B cell (primary cell): ENCODE measurements around the gene CENPQ. TPM values are rescaled to one million over a fixed set of nuclear protein-coding genes. Genes with fewer than 3 reads are reported as not detected.

Experiments used
- ATAC-seq: fragments of 200-7000 bp; cut with Tn5 transposase; one replicate; pipeline ENCODE4 v1.10.0; 2021; ENCODE audit warnings: low read depth, mild to moderate bottlenecking, moderate number of reproducible peaks, moderate library complexity
- CTCF ChIA-PET: fragments of 350-600 bp; sonication (Branson Sonifier 250); formaldehyde crosslinking; loops from one replicate; lab custom pipeline; 2021; ENCODE audit warnings: antibody characterized with exemption, inconsistent platforms; lab: Charles Lee
- POLR2A ChIA-PET: fragments of 350-600 bp; sonication (Branson Sonifier 250); formaldehyde crosslinking; loops from one replicate; lab custom pipeline; 2021; ENCODE audit warnings: antibody characterized with exemption; lab: Charles Lee
- DNase-seq: peaks from one replicate; pipeline ENCODE4 v3.0.0; 2013
- H2AFZ ChIP-seq: 2 replicates; pipeline ENCODE4 v1.6.1; 2012; ENCODE audit warnings: mild to moderate bottlenecking, low read depth, low read length; ENCODE audit not compliant: insufficient read depth, poor library complexity, severe bottlenecking
- H3K27ac ChIP-seq, 2 donors: 1 replicate in 1 of 2; 2 replicates in 1 of 2; pipeline ENCODE4 v1.5.1; 2012 to 2013; ENCODE audit warnings: low read length in 2 of 2, mild to moderate bottlenecking in 2 of 2, moderate library complexity in 1 of 2
- H3K27me3 ChIP-seq, 4 experiments: fragments of 200-600 bp in 1 of 4; sonication (generic) in 1 of 4; replicated peaks in 1 of 4; 1 replicate in 2 of 4; 2 replicates in 2 of 4; pipeline versions ENCODE4 v1.6.1 to v1.7.0; 2013 to 2016; ENCODE audit warnings: low read length in 3 of 4, mild to moderate bottlenecking in 2 of 4, mixed read lengths in 1 of 4, moderate library complexity in 1 of 4; ENCODE audit not compliant: insufficient read depth in 4 of 4, control insufficient read depth in 3 of 4; ENCODE audit errors: control extremely low read depth in 1 of 4
- H3K36me3 ChIP-seq, 2 experiments: replicated peaks in 1 of 2; 1 replicate in 1 of 2; 2 replicates in 1 of 2; pipeline versions ENCODE4 v1.6.1 to v1.7.1; 2013; ENCODE audit warnings: low read length in 1 of 2; ENCODE audit not compliant: insufficient read depth in 2 of 2, control insufficient read depth in 1 of 2; ENCODE audit errors: control extremely low read depth in 1 of 2, extremely low read depth in 1 of 2
- H3K4me1 ChIP-seq, 2 donors: fragments of 200-600 bp in 1 of 2; sonication (generic) in 1 of 2; 1 replicate in 1 of 2; 2 replicates in 1 of 2; pipeline versions ENCODE4 v1.5.1 to v1.6.1; 2013 to 2017; ENCODE audit warnings: low read length in 2 of 2; ENCODE audit not compliant: control insufficient read depth in 2 of 2, insufficient read depth in 2 of 2
- H3K4me2 ChIP-seq: replicated peaks from 2 replicates; pipeline ENCODE3; 2012; ENCODE audit warnings: mild to moderate bottlenecking, low read depth, low read length; ENCODE audit not compliant: poor library complexity, severe bottlenecking
- H3K4me3 ChIP-seq, 5 experiments: fragments of 200-600 bp in 1 of 5; sonication (generic) in 1 of 5; 1 replicate in 3 of 5; 2 replicates in 2 of 5; pipeline versions ENCODE4 v1.5.1 to v1.7.0; 2011 to 2016; ENCODE audit warnings: low read length in 4 of 5, mild to moderate bottlenecking in 4 of 5, low read depth in 2 of 5, control low read depth in 1 of 5, moderate library complexity in 1 of 5; ENCODE audit not compliant: insufficient read depth in 1 of 5; ENCODE audit errors: control extremely low read depth in 1 of 5, extremely low read depth in 1 of 5
- H3K79me2 ChIP-seq: fragments of 200-600 bp; sonication (generic); one replicate; pipeline ENCODE4 v1.6.0; 2016; ENCODE audit warnings: low read length; ENCODE audit not compliant: control insufficient read depth, insufficient read depth
- H3K9ac ChIP-seq: fragments of 200-600 bp; sonication (generic); 2 replicates; pipeline ENCODE4 v1.6.1; 2017; ENCODE audit warnings: mild to moderate bottlenecking, low read length, moderate library complexity
- H3K9me3 ChIP-seq, 3 donors: one replicate each; pipeline versions ENCODE4 v1.6.1 to v1.7.1; 2013; ENCODE audit warnings: low read length in 2 of 3; ENCODE audit not compliant: control insufficient read depth in 2 of 3, insufficient read depth in 1 of 3; ENCODE audit errors: control extremely low read depth in 1 of 3
- H4K20me1 ChIP-seq: 2 replicates; pipeline ENCODE4 v1.6.0; 2012; ENCODE audit warnings: mild to moderate bottlenecking, low read length; ENCODE audit not compliant: insufficient read depth, control insufficient read depth, poor library complexity, severe bottlenecking
- H3K27ac Mint-ChIP-seq: one replicate; pipeline ENCODE4 v1.8.0; 2021; ENCODE audit warnings: mixed read lengths
- H3K27me3 Mint-ChIP-seq: one replicate; pipeline ENCODE4 v1.8.0; 2021; ENCODE audit warnings: mixed read lengths
- H3K4me1 Mint-ChIP-seq: one replicate; pipeline ENCODE4 v1.8.0; 2021; ENCODE audit warnings: mixed read lengths
- H3K4me3 Mint-ChIP-seq: one replicate; pipeline ENCODE4 v1.8.0; 2021; ENCODE audit warnings: mixed read lengths
- H3K9me3 Mint-ChIP-seq: one replicate; pipeline ENCODE4 v1.8.0; 2022; ENCODE audit warnings: mixed read lengths; ENCODE audit not compliant: insufficient read depth
- CTCF ChIP-seq: fragments of 200-600 bp; IDR thresholded peaks from one replicate; pipeline ENCODE4 v1.8.0; 2022; ENCODE audit warnings: antibody characterized with exemption, mild to moderate bottlenecking
- EZH2 ChIP-seq: IDR thresholded peaks from 2 replicates; pipeline ENCODE4 v1.6.1; 2012; ENCODE audit warnings: borderline replicate concordance, low read depth, mild to moderate bottlenecking, moderate library complexity, low read length; ENCODE audit not compliant: insufficient read depth, poor library complexity, severe bottlenecking
- WGBS: methylation state at CpG from one replicate; pipeline ENCODE4 v1.1.5; 2013; ENCODE audit warnings: missing lambda C conversion rate; ENCODE audit not compliant: insufficient coverage; 5-methylcytosine and 5-hydroxymethylcytosine counted together
- intact Hi-C: fragments of 100-400 bp; cut with micrococcal nuclease; formaldehyde crosslinking; loops from one replicate; pipeline ENCODE4 v1.10.0; 2022
- polyA plus RNA-seq: library from polyadenylated mRNA; depleted of rRNA; stranded (reverse); fragments of >200 nt; gene quantifications from 2 replicates; pipeline ENCODE4 v1.2.3, GENCODE V29; 2012
- total RNA-seq, 2 donors: library from RNA; stranded (reverse); fragments of 120-200 nt in 1 of 2; gene quantifications; 1 replicate in 1 of 2; 2 replicates in 1 of 2; pipeline versions ENCODE4 v1.2.3 to v1.2.4, GENCODE V29; 2013 to 2022

Gene CENPQ
- total and polyA plus RNA-seq, 2 donors (not counting 1 experiment from before 2014, with no cell fraction given): 3.3 to 6.6 TPM

GRCh38 chr6:49541210-49541724, 78.1 kb downstream of the CENPQ start:
- H2AFZ ChIP-seq: no peak overlapping the region
- H3K4me1 Mint-ChIP-seq: no peaks in the 10 kb centered on the region
- H3K9ac ChIP-seq: no peak overlapping the region
- CTCF ChIA-PET: interaction anchor here (2.0 kb wide), 1 partner anchor 9 kb away, joined by 11 read pairs; no protein-coding TSS in a partner anchor
- no peak overlapping the region for H3K27ac ChIP-seq
- H3K4me2 ChIP-seq: no peak overlapping the region
- H3K9me3 ChIP-seq: no peaks in the 10 kb centered on the region
- DNase-seq (no peak), ATAC-seq (no peak)
- peaks cover 5% of the 10 kb centered on the region for H3K27me3 Mint-ChIP-seq
- H3K27ac Mint-ChIP-seq: no peak overlapping the region
- H3K4me3 Mint-ChIP-seq: no peak overlapping the region
- no peaks in the 10 kb centered on the region for H3K36me3 ChIP-seq
- H4K20me1 ChIP-seq: no peaks in the 10 kb centered on the region
- intact Hi-C loops: no loop called here
- H3K27me3 ChIP-seq: no peaks in the 10 kb centered on the region
- no peak overlapping the region for H3K4me3 ChIP-seq
- POLR2A ChIA-PET: no interaction called here
- H3K9me3 Mint-ChIP-seq: no peaks in the 10 kb centered on the region
- H3K4me1 ChIP-seq: no peaks in the 10 kb centered on the region
- TF ChIP-seq CTCF: no peak
- no peak for TF ChIP-seq EZH2
- WGBS: no CpG with 5 or more reads among the region's 1 CpG
- H3K79me2 ChIP-seq: no peaks in the 10 kb centered on the region

- no peak overlapping the region for H3K27ac Mint-ChIP-seq
- Histone ChIP-seq H3K4me2 (no peak overlapping the region), H3K27ac (no peak overlapping the region), H3K79me2 (no peaks in the 10 kb centered on the region), H4K20me1 (no peaks in the 10 kb centered on the region), H3K9me3 (no peaks in the 10 kb centered on the region), H3K4me1 (no peaks in the 10 kb centered on the region), H3K4me3 (no peak overlapping the region), H2AFZ (no peak overlapping the region), H3K9ac (no peak overlapping the region), H3K27me3 (no peaks in the 10 kb centered on the region), H3K36me3 (no peaks in the 10 kb centered on the region)
- DNase-seq (no peak), ATAC-seq (no peak)
- ChIA-PET POLR2A (no interaction called here), CTCF (interaction anchor here (2.0 kb wide), 1 partner anchor 10 kb away, joined by 11 read pairs; no protein-coding TSS in a partner anchor)
- no peaks in the 10 kb centered on the region for H3K4me1 Mint-ChIP-seq
- H3K27me3 Mint-ChIP-seq: peaks cover 12% of the 10 kb centered on the region
- TF ChIP-seq EZH2: no peak
- TF ChIP-seq CTCF: no peak
- H3K4me3 Mint-ChIP-seq: no peak overlapping the region
- no peaks in the 10 kb centered on the region for H3K9me3 Mint-ChIP-seq
- 100% methylated on average over 2 of the region's 3 CpGs for WGBS
- intact Hi-C loops: no loop called here
Measured at GRCh38 chr6:49541936-49542335, 78.8 kb downstream of the CENPQ start.

Other genes with a start within 250 kb of the CENPQ start
- 10.6 and 11.2 TPM in 2 replicates for gene MMUT, start 117 bp upstream of the CENPQ start, total RNA-seq
- 3.9 and 5.6 TPM in 2 replicates for gene MMUT, start 117 bp upstream of the CENPQ start, polyA plus RNA-seq
- gene GLYATL3, start 36.6 kb downstream of the CENPQ start, total RNA-seq: not detected in 2 replicates
- gene GLYATL3, start 36.6 kb downstream of the CENPQ start, polyA plus RNA-seq: not detected in 2 replicates
- gene C6orf141, start 87.3 kb downstream of the CENPQ start, total RNA-seq: not detected in 2 replicates
- gene C6orf141, start 87.3 kb downstream of the CENPQ start, polyA plus RNA-seq: not detected in 2 replicates
- not detected in 2 replicates for gene RHAG, start 173.5 kb downstream of the CENPQ start, total RNA-seq
- gene RHAG, start 173.5 kb downstream of the CENPQ start, polyA plus RNA-seq: not detected in 2 replicates